Activated CD8-positive, alpha-beta memory T cell treated with anti-CD3 and anti-CD28 coated beads, Interleukin-2, amount 50 U/mL, for 4 hours (primary cell): ENCODE measurements around the gene HIVEP2.

ENCODE experiments used
- DNase-seq: peaks from one replicate; pipeline ENCODE4 v3.0.0-alpha.2; 2020

The HIVEP2 gene

GRCh38 chr6:142838821-142839685 is 105.9 kb downstream of the HIVEP2 start:
- DNase-seq = no peak

- no peak for DNase-seq
Observed at GRCh38 chr6:142835787-142836535, 109.0 kb downstream of the HIVEP2 start.

GRCh38 chr6:142834853-142835252 is 110.1 kb downstream of the HIVEP2 start:
- no peak for DNase-seq

- no peak for DNase-seq
Observed at GRCh38 chr6:142833798-142834197, 111.2 kb downstream of the HIVEP2 start.

- peak; percentile 51 for DNase-seq
Observed at GRCh38 chr6:142833054-142833453, 111.9 kb downstream of the HIVEP2 start.

GRCh38 chr6:142830807-142831206 is 114.2 kb downstream of the HIVEP2 start:
- DNase-seq = no peak

GRCh38 chr6:142830116-142830710 is 114.8 kb downstream of the HIVEP2 start:
- no peak for DNase-seq

GRCh38 chr6:142829556-142829955 is 115.4 kb downstream of the HIVEP2 start:
- DNase-seq = no peak

- DNase-seq = no peak
Observed at GRCh38 chr6:142827991-142828390, 117.0 kb downstream of the HIVEP2 start.

- no peak for DNase-seq
Observed at GRCh38 chr6:142827369-142827768, 117.6 kb downstream of the HIVEP2 start.

- no peak for DNase-seq
Observed at GRCh38 chr6:142825760-142826159, 119.2 kb downstream of the HIVEP2 start.

GRCh38 chr6:142824426-142824825 is 120.5 kb downstream of the HIVEP2 start:
- no peak for DNase-seq

GRCh38 chr6:142823256-142823902 is 121.6 kb downstream of the HIVEP2 start:
- no peak for DNase-seq

GRCh38 chr6:142822842-142823241 is 122.1 kb downstream of the HIVEP2 start:
- no peak for DNase-seq

GRCh38 chr6:142822383-142822782 is 122.6 kb downstream of the HIVEP2 start:
- no peak for DNase-seq

GRCh38 chr6:142821860-142822259 is 123.1 kb downstream of the HIVEP2 start:
- DNase-seq = no peak

- no peak for DNase-seq
Observed at GRCh38 chr6:142821164-142821716, 123.7 kb downstream of the HIVEP2 start.

- no peak for DNase-seq
Observed at GRCh38 chr6:142820338-142821051, 124.5 kb downstream of the HIVEP2 start.

GRCh38 chr6:142819603-142820337 is 125.2 kb downstream of the HIVEP2 start:
- DNase-seq = peak; percentile 36

- no peak for DNase-seq
Observed at GRCh38 chr6:142816486-142816885, 128.5 kb downstream of the HIVEP2 start.

GRCh38 chr6:142816031-142816430 is 128.9 kb downstream of the HIVEP2 start:
- DNase-seq = no peak
